Cardiac fibroblast (primary cell): Measurements from ENCODE around the gene CLPTM1L.
"Not testable (repeated sequence)": the region's sequence is repeated elsewhere in the genome, so short reads cannot be mapped to it uniquely, and the experiment has no call there.

Experiments used
- DNase-seq, 2 donors: peaks; one replicate each; pipeline versions ENCODE4 v3.0.0 to v3.0.0-alpha.2; 2010; ENCODE audit warnings: low read depth in 2 of 2
- H3K4me3 ChIP-seq, 2 donors: replicated peaks in 1 of 2; 1 replicate in 1 of 2; 2 replicates in 1 of 2; pipeline ENCODE4 v1.5.1; 2011; ENCODE audit warnings: low read depth in 2 of 2, low read length in 2 of 2, mild to moderate bottlenecking in 2 of 2, moderate library complexity in 1 of 2
- TF ChIP-seq, protein P1 (sequence below): IDR thresholded peaks from one replicate; pipeline ENCODE4 v1.5.1; 2011; ENCODE audit warnings: low read depth, mild to moderate bottlenecking, low read length, inconsistent platforms

The CLPTM1L gene

DNA sequence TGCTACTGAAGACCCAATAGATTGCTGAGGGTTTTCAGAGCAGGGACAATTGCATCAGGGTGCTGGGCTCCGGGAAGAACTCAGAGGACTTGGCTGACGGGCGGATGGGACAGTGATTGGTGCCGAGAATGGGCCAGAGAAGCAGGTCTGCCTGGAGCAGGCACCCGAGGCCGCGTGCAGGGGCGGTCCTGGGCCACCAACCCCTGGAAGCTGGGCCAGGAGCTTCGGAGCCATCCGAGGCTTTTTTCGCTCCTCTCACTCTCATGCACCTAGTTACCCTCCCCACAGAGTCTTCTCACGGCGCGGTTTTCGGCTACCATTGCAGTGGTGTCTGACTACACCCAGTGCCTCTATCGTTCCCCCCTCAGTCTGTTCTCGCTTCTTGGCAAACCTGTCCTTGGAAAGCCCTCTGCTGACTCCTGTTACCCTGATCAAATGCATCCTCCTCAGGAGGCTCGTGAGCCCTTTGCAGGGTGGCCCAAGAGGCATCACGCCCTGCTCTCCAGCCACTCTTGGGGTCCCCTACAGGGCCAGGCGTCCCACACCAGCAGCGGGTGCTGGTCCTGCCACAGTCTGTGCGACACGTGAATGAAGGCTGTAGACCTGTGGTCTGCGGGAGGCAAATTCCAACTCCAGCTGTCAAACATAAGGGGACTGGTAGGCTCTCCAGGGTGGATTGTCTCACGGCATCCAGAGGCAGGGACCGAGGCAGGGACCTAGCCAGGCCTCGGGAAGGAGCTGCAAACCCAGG, 1.2 kb upstream of the CLPTM1L start:
- TF ChIP-seq, protein P1, sequence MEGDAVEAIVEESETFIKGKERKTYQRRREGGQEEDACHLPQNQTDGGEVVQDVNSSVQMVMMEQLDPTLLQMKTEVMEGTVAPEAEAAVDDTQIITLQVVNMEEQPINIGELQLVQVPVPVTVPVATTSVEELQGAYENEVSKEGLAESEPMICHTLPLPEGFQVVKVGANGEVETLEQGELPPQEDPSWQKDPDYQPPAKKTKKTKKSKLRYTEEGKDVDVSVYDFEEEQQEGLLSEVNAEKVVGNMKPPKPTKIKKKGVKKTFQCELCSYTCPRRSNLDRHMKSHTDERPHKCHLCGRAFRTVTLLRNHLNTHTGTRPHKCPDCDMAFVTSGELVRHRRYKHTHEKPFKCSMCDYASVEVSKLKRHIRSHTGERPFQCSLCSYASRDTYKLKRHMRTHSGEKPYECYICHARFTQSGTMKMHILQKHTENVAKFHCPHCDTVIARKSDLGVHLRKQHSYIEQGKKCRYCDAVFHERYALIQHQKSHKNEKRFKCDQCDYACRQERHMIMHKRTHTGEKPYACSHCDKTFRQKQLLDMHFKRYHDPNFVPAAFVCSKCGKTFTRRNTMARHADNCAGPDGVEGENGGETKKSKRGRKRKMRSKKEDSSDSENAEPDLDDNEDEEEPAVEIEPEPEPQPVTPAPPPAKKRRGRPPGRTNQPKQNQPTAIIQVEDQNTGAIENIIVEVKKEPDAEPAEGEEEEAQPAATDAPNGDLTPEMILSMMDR = no peak
- peak overlapping the region; percentile 87 for H3K4me3 ChIP-seq

DNA sequence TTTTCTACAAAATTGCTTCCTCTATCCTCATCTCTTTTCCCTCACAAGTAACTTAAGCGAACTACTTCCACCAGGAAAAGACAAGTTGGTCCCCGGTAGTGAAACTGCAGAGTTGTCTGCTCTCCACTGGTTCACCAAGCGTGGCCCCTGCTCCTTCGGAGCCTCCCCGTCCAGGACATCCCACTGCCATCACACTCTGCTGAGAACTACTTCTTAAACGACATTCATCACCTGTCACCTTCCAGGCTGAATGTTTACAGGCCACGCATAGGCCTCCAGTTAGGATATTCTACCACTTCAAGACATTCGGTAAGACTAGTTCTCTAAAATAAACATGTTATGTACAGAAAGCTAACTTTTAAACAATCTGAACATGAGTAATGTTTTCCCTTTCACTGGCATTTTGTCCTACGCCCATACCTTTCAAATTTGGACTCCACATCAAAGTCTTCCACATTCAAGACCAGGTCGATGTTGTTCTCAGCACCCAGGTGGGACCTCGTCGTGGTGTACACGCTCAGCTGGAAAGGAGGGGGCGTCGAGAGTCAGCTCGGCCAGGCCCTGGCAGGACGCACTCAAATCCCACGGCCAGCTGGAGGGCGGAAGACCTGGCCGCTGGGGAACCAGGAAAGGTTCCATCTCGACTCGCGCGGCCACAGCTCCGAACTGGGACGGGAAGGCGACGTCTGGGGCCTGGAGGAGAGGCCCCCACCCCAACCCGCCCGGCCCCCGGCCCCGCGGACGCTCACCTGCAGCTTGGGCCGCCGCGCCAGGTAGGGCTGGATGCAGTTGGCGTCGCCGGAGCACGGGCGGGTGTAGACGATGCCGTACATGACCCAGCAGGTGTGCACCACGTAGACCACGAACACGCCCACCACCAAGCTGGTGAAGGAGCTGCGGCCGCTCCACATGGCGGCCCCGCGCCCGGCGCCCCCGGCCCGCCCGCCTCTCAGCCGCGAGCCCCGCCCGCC, 683 bp downstream of the CLPTM1L start:
- peak overlapping the region; percentile 68 to 87 for H3K4me3 ChIP-seq
- TF ChIP-seq, protein P1 = no peak
- peak in 1 of 2 donors; percentile 27 for DNase-seq

More for the DNA sequence above, 1.2 kb upstream of the CLPTM1L start:
- DNase-seq = no peak

DNA sequence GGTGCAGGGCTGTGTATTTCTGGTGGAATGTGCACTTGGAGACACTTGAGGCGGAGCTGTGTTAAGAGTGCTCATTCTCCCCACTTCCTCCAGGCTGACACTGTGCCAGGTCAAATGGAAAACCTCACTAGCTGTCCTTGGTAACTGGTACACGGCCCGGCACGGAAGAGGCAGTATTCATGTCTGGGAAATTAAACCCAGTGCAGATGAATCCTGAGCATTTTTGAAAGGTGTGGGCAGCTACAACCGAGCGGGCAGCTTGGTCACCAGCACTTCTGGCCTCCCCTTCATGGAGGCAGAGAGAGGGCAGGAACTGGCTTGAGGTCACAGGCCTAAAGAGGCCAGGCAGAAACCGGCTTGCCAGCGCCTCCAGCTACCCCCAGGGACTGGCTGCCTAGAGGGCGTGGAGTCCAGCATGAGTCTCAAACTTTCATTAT, 1.6 kb downstream of the CLPTM1L start:
- DNase-seq = no peak
- TF ChIP-seq, protein P1 = no peak
- H3K4me3 ChIP-seq = no peak overlapping the region

DNA sequence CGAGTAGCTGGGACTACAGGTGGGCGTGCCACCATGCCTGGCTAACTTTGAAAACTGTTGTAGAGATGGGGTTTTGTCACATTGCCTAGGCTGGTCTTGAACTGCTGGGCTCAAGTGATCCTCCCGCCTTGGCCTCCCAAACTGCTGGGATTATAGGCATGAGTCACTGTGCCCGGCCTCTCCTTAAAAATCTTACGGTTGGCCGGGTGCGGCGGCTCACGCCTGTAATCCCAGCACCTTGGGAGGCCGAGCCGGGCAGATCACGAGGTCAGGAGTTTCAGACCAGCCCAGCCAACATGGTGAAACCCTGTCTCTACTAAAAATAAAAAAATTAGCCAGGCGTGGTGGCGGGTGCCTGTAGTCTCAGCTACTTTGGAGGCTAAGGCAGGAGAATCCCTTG, 2.2 kb downstream of the CLPTM1L start:
- not testable (repeated sequence) for DNase-seq, H3K4me3 ChIP-seq

DNA sequence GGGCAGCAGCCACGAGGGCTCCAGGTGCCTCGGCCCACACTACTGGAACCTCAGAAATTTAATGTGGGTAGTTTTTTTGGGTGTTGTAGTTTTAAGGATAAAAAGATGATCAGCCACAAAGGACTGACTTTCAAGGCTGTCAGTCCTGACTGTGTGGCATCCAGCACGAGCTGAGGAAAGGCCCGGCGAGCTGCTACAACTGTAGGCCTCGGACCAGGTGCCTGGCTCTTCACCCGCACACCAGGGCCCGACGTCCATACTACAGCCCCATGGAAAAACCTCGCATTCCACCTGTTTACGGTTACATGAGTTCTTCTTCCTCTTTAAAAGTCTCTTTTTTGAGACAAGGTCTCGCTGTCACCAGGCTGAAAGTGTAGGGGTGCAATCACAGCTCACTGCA, 2.6 kb downstream of the CLPTM1L start:
- DNase-seq = no peak
- no peak overlapping the region for H3K4me3 ChIP-seq
- TF ChIP-seq, protein P1 = no peak

DNA sequence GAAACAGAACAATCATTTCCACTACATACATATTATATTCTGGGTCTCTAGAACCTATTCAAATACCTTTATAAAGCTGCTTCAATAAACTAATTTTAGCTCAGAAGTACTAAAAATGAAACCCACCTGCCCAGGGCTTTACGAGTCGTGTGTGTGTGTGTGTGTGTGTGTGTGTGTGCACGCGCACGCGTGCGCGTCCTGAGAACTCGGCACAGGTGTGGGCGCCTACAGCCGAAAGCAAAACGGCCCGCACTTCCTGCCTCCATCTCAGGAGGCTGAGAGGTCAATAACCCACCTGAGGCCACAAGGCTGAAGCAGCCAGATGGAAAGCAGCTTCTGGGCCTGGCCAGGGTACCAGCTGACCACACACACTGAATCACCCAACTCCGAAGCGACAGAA, 3.0 kb downstream of the CLPTM1L start:
- no peak overlapping the region for H3K4me3 ChIP-seq
- TF ChIP-seq, protein P1 = no peak
- DNase-seq = no peak

DNA sequence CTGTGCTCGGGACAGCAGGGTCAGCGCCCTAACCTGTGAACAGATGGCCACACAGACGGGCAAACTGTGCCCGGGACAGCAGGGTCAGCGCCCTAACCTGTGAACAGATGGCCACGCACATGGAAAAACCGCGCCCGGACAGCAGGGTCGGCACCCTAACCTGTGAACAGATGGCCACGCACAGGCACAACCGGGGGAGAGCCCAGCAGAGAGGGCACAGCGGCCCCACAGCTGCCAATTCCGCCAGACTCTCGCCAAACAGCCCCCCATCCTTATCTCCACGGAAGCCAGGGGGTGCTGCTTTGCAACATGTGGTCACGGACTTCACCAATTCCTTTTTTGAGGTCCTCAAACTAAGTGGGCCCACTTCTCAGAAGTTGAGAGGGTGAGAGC, 5.1 kb downstream of the CLPTM1L start:
- H3K4me3 ChIP-seq, DNase-seq: not testable (repeated sequence)

DNA sequence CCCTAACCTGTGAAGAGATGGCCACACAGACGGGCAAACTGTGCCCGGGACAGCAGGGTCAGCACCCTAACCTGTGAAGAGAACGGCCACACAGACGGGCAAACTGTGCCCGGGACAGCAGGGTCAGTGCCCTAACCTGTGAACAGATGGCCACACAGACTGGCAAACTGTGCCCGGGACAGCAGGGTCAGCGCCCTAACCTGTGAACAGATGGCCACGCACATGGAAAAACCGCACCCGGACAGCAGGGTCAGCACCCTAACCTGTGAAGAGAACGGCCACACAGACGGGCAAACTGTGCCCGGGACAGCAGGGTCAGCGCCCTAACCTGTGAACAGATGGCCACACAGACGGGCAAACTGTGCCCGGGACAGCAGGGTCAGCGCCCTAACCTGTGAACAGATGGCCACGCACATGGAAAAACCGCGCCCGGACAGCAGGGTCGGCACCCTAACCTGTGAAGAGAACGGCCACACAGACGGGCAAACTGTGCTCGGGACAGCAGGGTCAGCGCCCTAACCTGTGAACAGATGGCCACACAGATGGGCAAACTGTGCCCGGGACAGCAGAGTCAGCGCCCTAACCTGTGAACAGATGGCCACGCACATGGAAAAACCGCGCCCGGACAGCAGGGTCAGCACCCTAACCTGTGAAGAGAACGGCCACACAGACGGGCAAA, 5.6 kb downstream of the CLPTM1L start:
- H3K4me3 ChIP-seq, DNase-seq: not testable (repeated sequence)
